Endothelial cell of umbilical vein (primary cell): Measurements from ENCODE around the gene MATN4. TPM values are rescaled to one million over a fixed set of nuclear protein-coding genes. Genes with fewer than 3 reads are reported as not detected.

Experiments used
- BruUV-seq: library from RNA; stranded (reverse); fragments of 400-500 nt; replicated peaks from 2 replicates; lab custom pipeline; 2021; lab: Mats Ljungman, UMichigan
- CTCF ChIA-PET: fragments of 300-600, 350-600 bp; sonication (Branson Sonifier 250); formaldehyde crosslinking; loops from one replicate; lab custom pipeline; 2021; ENCODE audit warnings: antibody characterized with exemption, inconsistent platforms; lab: Charles Lee
- POLR2A ChIA-PET: fragments of 300-600, 350-600 bp; sonication (Branson Sonifier 250); formaldehyde crosslinking; loops from one replicate; lab custom pipeline; 2021; ENCODE audit warnings: antibody characterized with exemption, inconsistent platforms; lab: Charles Lee
- DNase-seq: peaks from one replicate; pipeline ENCODE4 v3.0.0-alpha.2; 2011; ENCODE audit warnings: low read depth, low spot score
- FAIRE-seq: peaks from 2 replicates; lab custom pipeline; 2011; peaks lifted over from hg19 to GRCh38; lab: Jason Lieb, UNC
- H2AFZ ChIP-seq: 2 replicates; pipeline ENCODE4 v1.6.0; 2012; ENCODE audit warnings: low read depth, low read length, control low read depth, inconsistent platforms
- H3K27ac ChIP-seq: 2 replicates; pipeline ENCODE4 v1.5.1; 2011; ENCODE audit warnings: low read depth, mild to moderate bottlenecking, control low read depth, low read length, moderate library complexity; ENCODE audit not compliant: insufficient read depth
- H3K27me3 ChIP-seq, 2 experiments: 2 replicates each; pipeline versions ENCODE4 v1.6.0 to v1.6.1; 2011; ENCODE audit warnings: low read length in 2 of 2, mixed read lengths in 1 of 2; ENCODE audit not compliant: control insufficient read depth in 2 of 2, insufficient read depth in 2 of 2
- H3K36me3 ChIP-seq, 2 experiments: 2 replicates in 1 of 2; 3 replicates in 1 of 2; pipeline ENCODE4 v1.5.1; 2011; ENCODE audit warnings: low read length in 2 of 2, mild to moderate bottlenecking in 1 of 2, moderate library complexity in 1 of 2; ENCODE audit not compliant: control insufficient read depth in 2 of 2, insufficient read depth in 2 of 2; ENCODE audit errors: extremely low read depth in 1 of 2
- H3K4me1 ChIP-seq: 3 replicates; pipeline ENCODE4 v1.5.1; 2011; ENCODE audit warnings: mild to moderate bottlenecking, low read length; ENCODE audit not compliant: control insufficient read depth, insufficient read depth; ENCODE audit errors: extremely low read depth
- H3K4me2 ChIP-seq: 2 replicates; pipeline ENCODE4 v1.6.1; 2011; ENCODE audit warnings: low read length, control low read depth, mixed read lengths; ENCODE audit not compliant: insufficient read depth
- H3K4me3 ChIP-seq, 3 experiments: fragments of 200-600 bp in 1 of 3; sonication (generic), shearing (Covaris generic) in 1 of 3; replicated peaks in 1 of 3; 2 replicates each; pipeline ENCODE4 v1.5.1; 2011 to 2016; ENCODE audit warnings: control low read depth in 3 of 3, low read length in 3 of 3, mild to moderate bottlenecking in 2 of 3, inconsistent platforms in 1 of 3, low read depth in 1 of 3, moderate library complexity in 1 of 3; ENCODE audit not compliant: insufficient read depth in 1 of 3
- H3K79me2 ChIP-seq: 2 replicates; pipeline ENCODE4 v1.6.0; 2012; ENCODE audit warnings: low read length, inconsistent platforms; ENCODE audit not compliant: control insufficient read depth, insufficient read depth
- H3K9ac ChIP-seq: replicated peaks from 2 replicates; pipeline ENCODE3; 2011; ENCODE audit warnings: low read length, control low read depth; ENCODE audit not compliant: insufficient read depth; ENCODE audit errors: extremely low read depth
- H3K9me1 ChIP-seq: replicated peaks from 3 replicates; pipeline ENCODE4 v1.6.0; 2011; ENCODE audit warnings: mild to moderate bottlenecking, low read length; ENCODE audit not compliant: control insufficient read depth, insufficient read depth; ENCODE audit errors: extremely low read depth
- H3K9me3 ChIP-seq: replicated peaks from 2 replicates; pipeline ENCODE4 v1.5.1; 2012; ENCODE audit warnings: low read length, inconsistent platforms; ENCODE audit not compliant: control insufficient read depth, insufficient read depth
- H4K20me1 ChIP-seq: replicated peaks from 2 replicates; pipeline ENCODE3; 2011; ENCODE audit warnings: mild to moderate bottlenecking, low read length; ENCODE audit not compliant: control insufficient read depth, insufficient read depth; ENCODE audit errors: extremely low read depth
- EZH2 ChIP-seq: IDR thresholded peaks from 2 replicates; pipeline ENCODE4 v1.6.1; 2012; ENCODE audit warnings: borderline replicate concordance, low read depth, mild to moderate bottlenecking, moderate library complexity, low read length, inconsistent platforms; ENCODE audit not compliant: severe bottlenecking
- FOS ChIP-seq: IDR thresholded peaks from 2 replicates; pipeline ENCODE4 v1.6.1; 2011; ENCODE audit warnings: mild to moderate bottlenecking, low read length, moderate library complexity, borderline replicate concordance; ENCODE audit not compliant: insufficient read depth
- GATA2 ChIP-seq: IDR thresholded peaks from 2 replicates; pipeline ENCODE4 v1.7.0; 2011; ENCODE audit warnings: low read depth, mild to moderate bottlenecking, moderate library complexity, mixed read lengths, low read length; ENCODE audit not compliant: insufficient read length, insufficient read depth
- JUN ChIP-seq: IDR thresholded peaks from 2 replicates; pipeline ENCODE4 v1.6.1; 2011; ENCODE audit warnings: borderline replicate concordance, low read depth; ENCODE audit not compliant: insufficient read length, insufficient read depth
- MYC ChIP-seq: IDR thresholded peaks from one replicate; pipeline ENCODE4 v1.6.1; 2011; ENCODE audit warnings: mild to moderate bottlenecking, low read depth, low read length
- POLR2A ChIP-seq: IDR thresholded peaks from 2 replicates; pipeline ENCODE4 v1.6.1; 2012; ENCODE audit warnings: low read depth, mild to moderate bottlenecking, control low read depth, low read length
- dilution Hi-C: fragments of 300-500 bp; cut with MboI; formaldehyde crosslinking; loops from one replicate; pipeline ENCODE4 v1.15.0; 2019; ENCODE audit warnings: low sequenced_read_pairs; ENCODE audit not compliant: extremely low pct_ligation_motif_present
- intact Hi-C: fragments of 100-400 bp; cut with micrococcal nuclease; formaldehyde crosslinking; loops from one replicate; pipeline ENCODE4 v1.10.0; 2022
- polyA plus RNA-seq, 4 experiments: library from polyadenylated mRNA; depleted of rRNA in 3 of 4; stranded (reverse) in 3 of 4; unstranded in 1 of 4; fragments of >200 nt; gene quantifications; 2 replicates each; pipeline versions ENCODE4 v1.2.1 to v1.2.3, GENCODE V29; 2011 to 2012; ENCODE audit warnings: missing spikeins in 1 of 4
- total RNA-seq: library from RNA; stranded (reverse); gene quantifications from 2 replicates; pipeline ENCODE4 v1.2.3, GENCODE V29; 2021
- TF ChIP-seq, protein P1 (sequence below): IDR thresholded peaks from 2 replicates; pipeline ENCODE4 v1.6.1; 2011; ENCODE audit not compliant: insufficient read depth, insufficient read length
- TF ChIP-seq, protein P2 (sequence below), 2 donors: IDR thresholded peaks; 1 replicate in 1 of 2; 2 replicates in 1 of 2; pipeline ENCODE4 v1.5.1; 2011; ENCODE audit warnings: low read length in 2 of 2, mild to moderate bottlenecking in 2 of 2, moderate library complexity in 2 of 2, control low read depth in 1 of 2, inconsistent platforms in 1 of 2, low read depth in 1 of 2; ENCODE audit not compliant: insufficient read depth in 1 of 2; ENCODE audit errors: extremely low read depth in 1 of 2

MATN4 gene
- total and polyA plus RNA-seq, 2 donors (not counting 3 experiments of a cell fraction or from before 2014, with no cell fraction given), result 0.10 TPM; not detected in 1

DNA sequence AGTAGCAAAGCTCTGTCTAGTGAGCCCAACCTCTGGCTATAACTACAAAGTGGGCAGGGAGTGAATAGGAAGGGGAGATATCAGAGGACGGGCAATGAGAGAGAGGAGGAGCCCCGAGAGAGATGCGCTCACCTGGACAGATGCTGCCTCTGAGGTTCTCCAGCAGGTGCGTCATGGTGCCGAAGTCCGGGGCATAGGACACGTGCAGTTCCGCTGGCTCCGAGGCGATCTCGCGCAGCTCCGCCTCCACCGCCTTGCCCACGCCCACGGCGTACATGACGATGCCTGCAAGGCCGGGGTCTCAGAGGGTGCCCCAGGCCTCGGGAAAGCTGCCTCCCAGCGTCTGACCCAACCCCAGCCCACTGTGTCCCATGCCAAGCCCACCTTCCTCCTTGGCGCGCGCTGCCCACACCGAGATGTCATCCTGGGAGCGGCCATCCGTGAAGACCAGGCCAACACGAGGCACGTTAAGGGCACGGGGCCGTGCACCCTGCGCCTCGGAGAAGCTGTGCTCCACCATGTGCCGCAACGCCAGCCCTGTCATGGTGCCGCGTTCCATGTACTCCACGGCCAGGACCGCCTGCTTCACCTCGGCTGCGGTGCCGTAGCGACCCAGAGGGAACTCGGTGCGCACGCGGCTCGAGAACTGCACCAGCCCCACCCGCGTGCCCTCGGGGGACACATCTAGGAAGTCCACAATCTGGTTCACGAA is 10.2 kb downstream of the MATN4 start:
- intact Hi-C loops, result loop anchor here (10.0 kb wide), 1 partner anchor 413 kb away; the partner anchor contains the start of gene YWHAB
- no peaks in the 10 kb centered on the region for H3K9me1 ChIP-seq
- FAIRE-seq, result no peak
- TF ChIP-seq, protein P1, sequence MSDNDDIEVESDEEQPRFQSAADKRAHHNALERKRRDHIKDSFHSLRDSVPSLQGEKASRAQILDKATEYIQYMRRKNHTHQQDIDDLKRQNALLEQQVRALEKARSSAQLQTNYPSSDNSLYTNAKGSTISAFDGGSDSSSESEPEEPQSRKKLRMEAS, result no peak
- no peak for TF ChIP-seq JUN
- TF ChIP-seq, protein P2, sequence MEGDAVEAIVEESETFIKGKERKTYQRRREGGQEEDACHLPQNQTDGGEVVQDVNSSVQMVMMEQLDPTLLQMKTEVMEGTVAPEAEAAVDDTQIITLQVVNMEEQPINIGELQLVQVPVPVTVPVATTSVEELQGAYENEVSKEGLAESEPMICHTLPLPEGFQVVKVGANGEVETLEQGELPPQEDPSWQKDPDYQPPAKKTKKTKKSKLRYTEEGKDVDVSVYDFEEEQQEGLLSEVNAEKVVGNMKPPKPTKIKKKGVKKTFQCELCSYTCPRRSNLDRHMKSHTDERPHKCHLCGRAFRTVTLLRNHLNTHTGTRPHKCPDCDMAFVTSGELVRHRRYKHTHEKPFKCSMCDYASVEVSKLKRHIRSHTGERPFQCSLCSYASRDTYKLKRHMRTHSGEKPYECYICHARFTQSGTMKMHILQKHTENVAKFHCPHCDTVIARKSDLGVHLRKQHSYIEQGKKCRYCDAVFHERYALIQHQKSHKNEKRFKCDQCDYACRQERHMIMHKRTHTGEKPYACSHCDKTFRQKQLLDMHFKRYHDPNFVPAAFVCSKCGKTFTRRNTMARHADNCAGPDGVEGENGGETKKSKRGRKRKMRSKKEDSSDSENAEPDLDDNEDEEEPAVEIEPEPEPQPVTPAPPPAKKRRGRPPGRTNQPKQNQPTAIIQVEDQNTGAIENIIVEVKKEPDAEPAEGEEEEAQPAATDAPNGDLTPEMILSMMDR (IDR thresholded peaks at IDR 0.05; ENCODE audit: extremely low read depth in 1 of 2, insufficient read depth in 1 of 2, low read depth in 1 of 2, low read length in 2 of 2), result no peak
- TF ChIP-seq EZH2, result no peak
- TF ChIP-seq GATA2, result no peak
- no peak for TF ChIP-seq POLR2A
- no peak for TF ChIP-seq FOS
- TF ChIP-seq MYC, result no peak
- H3K9ac ChIP-seq, result no peak overlapping the region
- no peak for DNase-seq
- H3K4me1 ChIP-seq, result peaks cover 7% of the 10 kb centered on the region
- no peaks in the 10 kb centered on the region for H3K79me2 ChIP-seq
- H3K36me3 ChIP-seq, result no peaks in the 10 kb centered on the region
- H3K4me2 ChIP-seq, result no peak overlapping the region
- POLR2A ChIA-PET, result no interaction called here
- H4K20me1 ChIP-seq, result no peaks in the 10 kb centered on the region
- H3K4me3 ChIP-seq, result no peak overlapping the region
- no peak overlapping the region for H2AFZ ChIP-seq
- H3K27ac ChIP-seq, result no peak overlapping the region
- no TSS peak for BruUV-seq
- CTCF ChIA-PET, result interaction anchor here (1.6 to 1.9 kb wide), 2 partner anchors 14 to 473 kb away, joined by 5 to 6 read pairs; no protein-coding TSS in a partner anchor
- H3K9me3 ChIP-seq, result no peaks in the 10 kb centered on the region
- dilution Hi-C loops, result no loop called here
- peaks cover 0 to 2% of the 10 kb centered on the region in 2 experiments for H3K27me3 ChIP-seq
